ENCODE measurements around the gene UBE2H.

GRCh38 chr7:129902788-129903422 lies 49.9 kb downstream of the UBE2H start:
- TF ChIP-seq CTCF (IDR thresholded peaks at IDR 0.05) (no peak), EZH2 (IDR thresholded peaks at IDR 0.05) (no peak)

Measured in neural progenitor cell (in vitro differentiated cells).